GM12878 (cell line): Measurements from ENCODE around the gene SMC5.

Source experiments
- DPF2 ChIP-seq: fragments of 450-650 bp; IDR thresholded peaks from 2 replicates; pipeline ENCODE4 v1.6.1; 2017; ENCODE audit warnings: mild to moderate bottlenecking
- EP300 ChIP-seq, 2 experiments: fragments of 150-350 bp in 1 of 2; IDR thresholded peaks; 2 replicates each; pipeline ENCODE4 v1.6.1; 2011 to 2012; ENCODE audit warnings: low read depth in 2 of 2, low read length in 2 of 2, borderline replicate concordance in 1 of 2, improper control_type of control experiment in 1 of 2, inconsistent platforms in 1 of 2; ENCODE audit not compliant: control insufficient read depth in 1 of 2
- POLR2A ChIP-seq: IDR thresholded peaks from 2 replicates; pipeline ENCODE4 v1.6.1; 2011; ENCODE audit warnings: low read depth, mild to moderate bottlenecking, low read length
- SMARCA5 ChIP-seq: fragments of 450-650 bp; IDR thresholded peaks from 2 replicates; pipeline ENCODE4 v1.6.1; 2017; ENCODE audit warnings: mild to moderate bottlenecking
- TBL1XR1 ChIP-seq: IDR thresholded peaks from 2 replicates; pipeline ENCODE4 v1.6.1; 2012; ENCODE audit warnings: low read depth, low read length, improper control_type of control experiment

DNA sequence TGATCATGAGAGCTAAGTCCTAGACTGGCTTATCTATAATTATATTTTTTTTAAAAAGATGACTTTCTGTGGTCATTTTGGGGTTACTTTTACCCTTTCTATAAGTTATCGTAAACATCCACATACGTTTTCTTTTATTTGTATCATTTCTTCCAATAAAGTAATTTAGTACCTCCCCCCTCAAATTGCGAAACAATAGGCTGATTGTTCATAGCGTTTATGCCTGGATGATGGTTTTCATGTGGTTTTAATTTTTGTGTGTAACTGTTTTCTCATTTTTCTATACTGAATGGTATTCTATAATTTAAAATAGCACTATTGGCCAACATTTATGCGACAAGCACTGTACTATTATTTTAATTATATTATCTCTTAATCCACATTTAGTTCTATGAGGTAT lies 44.5 kb downstream of the SMC5 start:
- TF ChIP-seq DPF2 (no peak), SMARCA5 (no peak), EP300 (IDR thresholded peaks at IDR 0.05; ENCODE audit: borderline replicate concordance in 1 of 2, control insufficient read depth in 1 of 2, low read depth in 2 of 2, low read length in 2 of 2) (no peak), TBL1XR1 (no peak), POLR2A (no peak)
